GM19099 (cell line): ENCODE measurements around the gene SNX11.

ENCODE experiments used
- POLR2A ChIP-seq: IDR thresholded peaks from 3 replicates; pipeline ENCODE4 v1.6.1; 2011; ENCODE audit warnings: low read depth; ENCODE audit not compliant: insufficient read length; ENCODE audit errors: extremely low read depth

SNX11 gene

DNA sequence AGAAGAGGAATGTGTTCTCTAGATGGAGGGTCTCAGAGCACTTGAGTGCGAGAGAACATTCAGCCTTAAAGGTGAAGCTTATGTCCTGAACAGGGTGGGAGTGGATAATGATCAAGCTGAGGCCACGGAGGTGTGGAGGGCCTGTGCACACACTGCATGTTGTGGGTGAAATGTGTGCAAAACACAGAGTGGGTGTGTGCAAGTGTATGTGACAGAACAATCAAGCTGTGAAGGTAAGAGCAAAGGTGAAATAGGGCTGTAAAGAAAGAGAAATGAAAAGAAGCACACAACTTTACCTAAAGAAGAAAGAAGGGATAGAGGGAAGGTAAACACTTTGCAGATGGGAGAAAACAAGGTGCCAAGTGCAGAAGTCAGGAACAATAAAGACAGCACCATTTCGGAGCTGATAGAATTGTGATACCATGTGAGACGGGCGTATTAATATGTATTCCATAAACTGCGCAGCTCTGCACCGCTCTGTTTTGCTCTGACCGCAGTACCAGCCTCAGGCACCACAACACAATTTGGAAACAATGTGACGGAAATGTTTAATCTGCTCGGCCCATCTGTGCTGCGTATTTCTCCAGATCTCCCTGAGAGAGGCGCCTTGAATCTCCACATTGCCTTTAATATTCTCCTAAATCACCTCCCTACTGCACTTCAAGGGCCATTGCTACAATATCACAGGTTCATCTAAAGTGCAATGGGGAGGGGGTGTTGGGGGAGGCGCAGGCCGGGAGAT lies 40.6 kb downstream of the SNX11 start:
- TF ChIP-seq POLR2A = no peak

DNA sequence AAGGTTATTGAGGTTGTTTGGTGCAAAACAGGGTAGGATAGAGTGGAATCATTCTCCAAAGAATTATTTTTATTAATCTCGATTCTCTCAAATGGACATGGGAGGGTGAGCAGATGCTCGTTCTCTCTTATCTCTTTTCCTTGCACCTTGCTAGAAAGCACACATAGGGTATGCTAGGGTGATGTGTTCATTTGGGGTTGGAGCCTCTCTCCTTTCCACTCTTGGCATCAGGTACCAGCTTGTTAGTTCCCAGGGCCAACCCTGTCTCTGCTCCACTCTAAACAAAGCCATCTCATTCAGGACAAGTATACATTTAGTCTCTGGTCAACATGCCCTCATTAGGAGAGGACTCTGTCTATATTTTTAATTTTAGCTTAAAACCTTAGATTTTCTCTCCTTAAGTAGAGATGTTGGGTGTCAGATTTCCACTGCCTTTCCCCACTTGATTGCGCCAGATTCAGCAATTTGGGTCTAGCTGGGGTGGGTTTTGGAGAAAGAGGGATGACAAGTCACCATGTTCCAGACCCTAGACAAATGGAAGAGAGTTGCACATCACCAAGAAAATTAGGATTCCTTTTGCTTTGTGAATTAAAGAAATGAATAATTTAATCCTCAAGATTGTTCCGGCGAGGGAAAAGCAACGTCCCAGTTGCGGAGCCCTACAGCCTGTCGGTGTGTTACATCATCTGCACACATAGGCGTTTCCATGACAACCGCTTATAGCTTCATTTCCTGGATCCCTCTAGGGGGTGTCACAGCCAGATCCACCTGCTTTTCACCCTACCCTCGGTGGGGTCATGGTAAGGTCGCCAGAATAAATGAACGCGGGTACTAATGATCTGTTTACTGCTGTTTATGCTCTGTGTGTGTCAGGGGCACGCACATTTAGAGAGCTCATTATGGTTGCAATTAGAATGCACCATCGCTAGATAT lies 41.6 kb downstream of the SNX11 start:
- no peak for TF ChIP-seq POLR2A

DNA sequence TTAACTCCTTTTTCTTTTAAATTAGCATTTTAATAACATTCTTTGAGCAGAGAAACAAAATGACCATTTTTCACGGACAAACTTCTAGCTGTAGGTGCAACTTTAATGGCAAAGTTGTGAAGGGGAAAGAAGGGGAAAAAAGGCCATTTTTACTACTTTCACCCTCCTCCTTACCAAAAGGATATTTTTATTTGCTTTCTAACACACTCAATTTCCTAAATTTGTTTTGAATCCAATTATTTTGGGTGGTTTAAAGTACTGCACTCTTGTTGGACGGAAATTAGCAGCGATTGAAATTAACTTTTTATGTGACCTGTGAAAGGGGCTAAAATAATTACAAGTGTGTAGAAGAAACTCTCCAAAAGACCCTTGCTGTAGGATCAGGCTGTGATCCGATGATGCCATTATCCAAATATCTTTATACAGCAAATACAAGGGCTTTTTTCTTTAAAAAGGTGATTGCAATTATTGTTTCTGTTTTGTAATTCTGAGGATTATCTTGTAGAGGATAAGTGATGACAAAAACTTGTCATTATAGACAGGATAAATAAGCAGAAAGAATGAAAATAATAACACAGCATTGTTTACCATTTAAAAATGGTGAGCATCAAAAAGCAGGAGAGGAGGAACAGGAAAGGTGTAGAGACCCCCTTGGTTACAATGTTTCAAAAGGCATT lies 42.4 kb downstream of the SNX11 start:
- TF ChIP-seq POLR2A = no peak

DNA sequence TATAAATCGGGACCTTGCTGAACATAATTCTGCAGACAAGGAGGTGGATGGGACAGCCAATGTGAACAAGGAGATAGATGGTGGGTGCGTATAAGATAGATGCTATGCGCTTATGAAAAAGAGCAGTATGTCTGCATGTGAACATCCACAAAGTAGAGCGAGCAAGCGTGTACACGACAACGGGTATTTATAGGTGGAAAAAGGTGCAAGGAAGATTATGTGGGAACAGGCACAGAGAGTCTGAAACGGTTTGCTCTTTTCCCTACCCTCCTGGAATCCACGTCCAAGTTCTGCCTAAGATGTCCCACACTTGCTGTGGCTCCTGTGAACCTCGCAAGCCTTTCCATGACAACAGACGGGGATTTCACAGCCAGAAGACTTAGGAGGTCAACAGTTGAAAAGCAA lies 43.0 kb downstream of the SNX11 start:
- no peak for TF ChIP-seq POLR2A

DNA sequence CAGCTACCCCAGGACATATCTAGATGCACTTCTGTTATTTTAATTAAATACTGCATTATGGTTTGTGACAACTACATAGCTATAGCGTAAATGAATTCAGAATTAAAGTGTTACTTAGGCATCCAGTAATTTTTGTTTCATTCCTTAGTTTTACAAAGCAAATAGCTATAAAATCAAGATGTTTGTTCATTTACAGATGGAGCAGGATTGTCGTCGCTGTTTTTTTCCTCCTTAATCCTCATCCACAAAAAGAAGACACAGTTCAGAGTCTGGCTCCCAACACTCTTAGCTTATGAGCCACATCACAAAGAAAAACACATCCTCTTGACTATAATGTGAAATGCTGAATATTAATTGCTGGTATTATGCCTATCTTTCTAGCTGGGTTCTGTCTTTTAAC lies 43.7 kb downstream of the SNX11 start:
- no peak for TF ChIP-seq POLR2A

DNA sequence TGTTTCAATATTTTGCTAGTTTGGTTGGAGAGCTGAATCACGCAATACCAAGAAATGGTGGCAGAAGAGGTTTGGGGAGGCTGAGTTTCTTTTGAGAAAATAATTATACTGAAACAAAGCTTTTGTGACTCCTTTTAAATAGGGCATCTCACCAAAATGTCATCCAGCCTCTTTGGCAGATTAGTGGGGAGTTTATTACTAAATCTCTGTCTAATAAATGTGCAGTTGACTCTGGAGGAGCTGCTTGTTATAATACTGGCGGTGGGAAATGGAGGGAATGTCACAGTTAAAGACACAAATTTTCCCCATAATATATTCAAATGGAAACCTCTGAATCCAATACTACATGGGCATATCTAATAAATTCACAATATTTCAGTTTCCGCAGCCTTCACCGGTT lies 44.7 kb downstream of the SNX11 start:
- no peak for TF ChIP-seq POLR2A

DNA sequence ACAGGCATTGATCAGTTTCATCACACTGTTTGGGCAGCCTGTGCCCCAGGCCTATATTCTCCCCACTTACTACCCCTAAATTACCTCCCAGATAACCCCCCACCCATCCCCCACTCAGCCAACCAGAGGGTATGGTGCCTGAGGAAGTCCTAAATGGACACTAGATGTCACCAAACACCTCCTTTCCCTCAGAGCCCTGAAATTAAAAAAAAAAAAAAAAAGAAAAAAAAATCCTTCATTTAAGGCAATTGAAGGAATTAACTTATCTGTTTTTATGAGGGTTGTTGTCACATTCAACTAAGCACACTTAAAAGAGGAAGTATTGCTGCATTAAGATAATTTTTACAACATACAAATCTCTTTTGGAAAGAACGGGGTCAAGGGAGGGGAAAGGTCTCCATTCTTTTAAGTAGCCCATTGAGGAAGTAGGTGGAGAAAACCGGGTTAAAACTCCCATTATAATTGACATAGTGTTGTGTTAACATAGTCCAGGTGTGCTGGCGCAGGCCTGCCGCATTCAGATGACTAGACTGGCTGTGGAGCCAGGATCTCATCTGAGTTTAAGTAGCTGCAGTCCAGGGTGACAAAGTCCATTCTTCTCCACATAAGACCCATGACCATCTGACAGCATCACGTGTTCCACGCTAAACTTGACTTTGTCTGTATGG lies 46.3 kb downstream of the SNX11 start:
- TF ChIP-seq POLR2A = no peak

DNA sequence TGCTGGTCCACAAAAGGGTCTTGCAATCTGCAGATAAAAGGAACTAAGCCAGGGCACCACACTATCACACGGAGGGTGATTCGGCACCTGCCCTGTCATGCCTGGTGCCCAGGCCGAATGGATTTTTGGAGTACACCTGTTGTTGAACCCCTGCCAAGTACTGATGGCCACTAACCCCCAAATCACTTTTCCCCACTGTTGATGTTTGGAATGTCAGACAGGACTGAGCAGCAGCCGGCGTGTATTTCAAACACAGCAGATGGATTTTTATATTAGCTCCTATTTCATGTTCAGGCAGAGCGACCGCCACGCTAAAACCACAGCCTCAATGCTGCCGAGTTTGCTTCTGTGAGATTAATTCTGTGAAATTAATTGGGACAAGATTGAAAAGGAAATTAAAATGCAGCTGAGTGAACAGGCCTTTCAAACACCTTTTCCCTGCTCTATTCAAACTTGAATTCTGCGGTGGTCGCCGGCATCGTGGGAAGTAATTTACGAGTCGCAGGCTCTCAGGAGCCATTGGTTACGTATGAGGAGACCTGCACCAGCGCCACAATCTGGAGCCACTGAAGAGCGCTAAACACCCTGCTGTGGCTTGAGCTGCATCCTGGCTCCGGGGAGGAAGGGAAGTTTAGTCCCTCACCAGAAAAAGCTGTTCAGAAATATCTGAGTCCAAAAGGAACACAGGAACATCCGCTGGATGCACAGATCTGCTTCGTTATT lies 48.5 kb downstream of the SNX11 start:
- TF ChIP-seq POLR2A = no peak

DNA sequence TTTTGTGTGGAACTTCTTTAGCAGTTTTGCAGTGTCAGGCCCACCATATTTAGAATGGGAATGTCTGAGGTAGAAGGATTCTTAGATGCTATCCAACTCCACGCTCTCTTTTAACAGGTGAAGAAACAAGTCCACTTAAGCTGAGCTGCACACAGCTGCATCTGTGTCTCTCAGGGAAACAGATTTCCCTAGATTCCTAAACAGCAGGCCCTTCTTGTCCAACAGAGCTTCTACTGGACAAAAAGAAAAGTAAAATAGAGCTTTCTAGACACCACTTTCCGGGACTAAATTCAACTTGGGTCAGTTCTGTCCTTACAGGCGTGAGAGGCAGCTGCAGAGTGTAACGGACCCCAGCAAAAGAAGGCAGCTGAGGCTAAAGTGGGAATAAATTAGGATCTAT lies 51.7 kb downstream of the SNX11 start:
- no peak for TF ChIP-seq POLR2A

DNA sequence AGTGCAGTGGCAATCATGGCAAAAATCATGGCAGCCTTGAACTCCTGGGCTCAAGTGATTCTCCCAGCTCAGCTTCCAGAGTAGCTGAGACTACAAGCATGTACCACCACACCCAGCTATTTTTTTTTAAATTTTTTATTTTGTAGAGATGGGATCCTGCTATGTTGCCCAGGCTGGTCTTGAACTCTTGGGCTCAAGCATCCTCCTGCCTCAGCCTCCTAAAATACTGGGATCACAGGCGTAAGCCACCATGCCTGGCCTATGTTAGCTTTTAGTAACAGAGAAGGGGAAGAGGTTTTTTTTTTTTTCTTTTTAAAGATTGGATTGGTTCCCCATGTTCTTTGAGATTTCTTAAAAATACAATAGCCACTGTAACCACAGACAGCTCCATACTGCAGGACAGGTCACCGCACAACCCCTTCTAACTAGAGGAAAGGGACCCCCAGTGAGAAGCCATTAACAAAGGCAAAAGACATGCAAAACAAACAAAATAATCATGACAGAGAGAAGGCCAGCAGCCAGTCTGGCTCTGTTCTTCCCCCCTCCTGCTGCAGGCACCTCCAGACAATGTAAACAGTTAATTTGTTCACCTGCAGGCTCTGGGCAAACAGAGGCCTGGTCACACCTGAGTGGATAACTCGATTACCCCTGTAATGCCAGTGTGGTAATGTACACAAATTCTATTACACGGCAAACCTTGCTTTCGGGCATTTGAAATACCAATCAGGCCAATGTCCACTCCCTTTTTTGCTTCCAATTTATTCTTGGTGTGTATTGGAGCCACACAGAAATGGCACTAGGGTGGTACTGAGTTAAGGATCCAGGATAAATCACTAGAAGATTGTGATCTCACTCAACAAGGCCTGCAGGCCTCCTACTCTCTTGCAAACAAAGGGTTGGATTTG lies 52.9 kb downstream of the SNX11 start:
- no peak for TF ChIP-seq POLR2A

DNA sequence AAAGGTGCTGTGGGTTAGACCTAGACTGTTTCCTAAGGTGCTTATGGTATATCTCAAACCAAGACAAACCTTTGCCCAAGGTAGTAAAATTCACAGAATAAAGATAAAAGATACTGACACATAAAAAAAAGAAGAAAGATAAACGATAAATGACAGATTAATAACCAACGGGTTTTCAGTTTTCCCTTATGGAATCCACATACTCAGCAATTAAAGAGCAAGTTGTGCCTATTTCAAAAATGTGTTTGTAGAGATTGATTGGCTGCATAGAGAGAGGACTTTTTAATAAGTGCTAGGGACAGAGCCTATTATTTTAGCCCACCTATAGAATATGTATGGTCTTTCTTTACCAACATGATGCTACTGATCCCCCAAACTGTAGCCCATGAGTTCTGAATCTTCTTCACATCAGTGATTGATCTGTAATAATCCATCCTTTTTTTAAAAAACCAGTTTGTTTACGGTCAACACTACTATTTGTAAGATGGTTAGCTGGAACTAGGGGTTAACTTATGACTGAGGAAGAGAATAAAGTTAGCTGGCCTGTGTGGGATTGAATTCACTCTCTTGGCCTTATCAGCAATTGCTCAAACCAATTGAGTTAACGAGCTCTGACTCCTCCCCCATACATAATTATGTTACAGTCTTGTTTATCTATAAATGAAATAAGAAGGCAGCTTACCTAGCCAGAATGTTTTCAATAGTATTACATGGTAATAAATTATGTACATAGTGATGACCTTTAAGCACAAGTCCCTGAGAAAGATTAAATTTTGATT lies 53.8 kb downstream of the SNX11 start:
- TF ChIP-seq POLR2A = no peak

DNA sequence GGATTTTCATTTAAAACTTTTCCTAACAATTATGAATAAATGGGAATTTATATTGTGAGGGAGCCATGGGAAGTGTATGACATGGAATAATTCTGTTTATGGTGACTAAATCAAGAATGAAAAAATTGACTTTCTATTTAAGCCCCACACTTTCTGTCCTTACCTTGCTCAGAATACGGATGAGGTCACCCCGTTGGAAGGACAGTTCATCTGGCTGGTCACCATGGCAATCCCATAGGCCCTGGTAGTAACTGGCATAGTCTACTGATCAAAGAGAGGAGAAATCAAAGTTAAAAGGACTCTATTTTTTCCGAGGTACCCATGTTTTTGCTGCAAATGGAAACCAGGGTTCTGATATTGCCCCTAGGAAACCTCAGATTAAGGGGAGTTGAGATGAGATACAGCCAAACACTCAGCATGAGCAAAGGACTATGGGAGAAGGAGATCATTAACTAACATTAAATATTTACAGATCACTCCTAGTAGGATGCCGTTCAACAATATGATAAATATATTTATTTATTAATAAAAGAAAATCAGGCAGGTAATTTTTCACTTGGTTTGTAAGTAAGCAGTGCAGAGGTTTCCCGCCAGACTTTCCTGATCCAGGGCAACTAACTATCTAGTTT lies 54.9 kb downstream of the SNX11 start:
- TF ChIP-seq POLR2A = no peak

DNA sequence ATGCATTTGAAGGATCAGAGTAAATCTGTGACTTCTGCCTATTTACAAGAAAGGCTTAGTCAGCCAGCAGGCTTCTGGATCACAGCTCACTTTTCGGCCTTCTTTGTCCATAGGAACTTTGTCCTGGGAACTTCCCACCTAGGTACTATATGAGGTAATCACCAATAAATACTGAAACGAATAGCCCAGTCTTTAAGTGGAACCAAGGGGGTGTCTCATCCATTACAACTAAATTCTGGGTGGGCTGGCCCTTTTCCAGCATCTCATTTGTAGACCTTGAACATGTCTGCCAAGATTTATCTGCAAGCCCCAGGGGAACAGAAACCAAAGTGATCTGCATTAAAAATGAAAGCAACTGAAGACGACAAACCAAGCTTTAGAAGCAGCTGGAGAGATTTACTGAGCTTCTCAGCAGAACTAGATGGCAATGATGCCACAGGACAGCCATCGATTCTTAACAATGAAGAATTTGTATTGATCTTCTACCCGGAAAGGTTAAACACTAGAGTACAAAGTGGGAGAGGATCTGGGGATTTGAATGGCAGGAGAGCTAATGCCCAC lies 55.5 kb downstream of the SNX11 start:
- no peak for TF ChIP-seq POLR2A
